ENCODE data around the gene ZNF653. TPM values are rescaled to one million over a fixed set of nuclear protein-coding genes. Genes with fewer than 3 reads are reported as not detected.

Gene ZNF653
- total and polyA plus RNA-seq, 2 donors (not counting 1 experiment from before 2014, with no cell fraction given) = 24.2 to 26.2 TPM

DNA sequence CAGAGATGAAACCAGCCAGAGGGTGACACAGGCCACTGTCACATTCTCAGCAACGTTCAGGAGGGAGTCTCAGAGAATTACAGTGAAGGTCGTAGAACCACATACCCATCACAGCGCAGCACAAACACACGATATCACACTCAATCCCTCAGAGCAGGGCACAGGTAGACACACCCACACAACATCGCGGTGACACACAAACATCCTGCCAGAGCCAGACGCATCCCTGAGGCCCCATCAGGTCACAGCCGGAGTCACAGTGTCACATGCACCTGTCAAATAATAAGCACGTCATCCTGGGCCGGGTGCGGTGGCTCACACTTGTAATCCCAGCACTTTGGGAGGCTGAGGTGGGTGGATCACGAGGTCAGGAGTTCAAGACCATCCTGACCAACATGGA lies 42.2 kb downstream of the ZNF653 start:
- no peak for DNase-seq
- CTCF ChIA-PET = no interaction called here
- no peak overlapping the region for H3K9ac ChIP-seq (ENCODE audit: low read length)
- peaks cover 0 to 4% (median 0%) of the 10 kb centered on the region in 3 donors for H3K9me3 ChIP-seq (ENCODE audit: control extremely low read depth in 1 of 3, control insufficient read depth in 2 of 3, insufficient read depth in 1 of 3, low read length in 2 of 3)
- H4K20me1 ChIP-seq (ENCODE audit: control insufficient read depth, insufficient read depth, low read length, poor library complexity, severe bottlenecking) = no peaks in the 10 kb centered on the region
- no peaks in the 10 kb centered on the region for H3K4me1 Mint-ChIP-seq
- H3K79me2 ChIP-seq (ENCODE audit: control insufficient read depth, insufficient read depth, low read length) = no peaks in the 10 kb centered on the region
- no peak overlapping the region for H3K27ac ChIP-seq (ENCODE audit: low read length in 2 of 2)
- H3K27me3 ChIP-seq (replicated peaks in 1 of 4; ENCODE audit: control extremely low read depth in 1 of 4, control insufficient read depth in 3 of 4, insufficient read depth in 4 of 4, low read length in 3 of 4) = peaks cover 0 to 8% (median 0%) of the 10 kb centered on the region in 4 experiments
- POLR2A ChIA-PET = interaction anchor here (0.7 kb wide), 1 partner anchor 65 kb away, joined by 3 read pairs; the partner anchor contains the start of gene ECSIT
- no peaks in the 10 kb centered on the region for H3K4me1 ChIP-seq (ENCODE audit: control insufficient read depth in 2 of 2, insufficient read depth in 2 of 2, low read length in 2 of 2)
- no peaks in the 10 kb centered on the region for H3K27me3 Mint-ChIP-seq
- no peak for ATAC-seq (ENCODE audit: low read depth)
- intact Hi-C loops (cut with micrococcal nuclease) = no loop called here
- H3K4me3 Mint-ChIP-seq = no peak overlapping the region
- H2AFZ ChIP-seq (ENCODE audit: insufficient read depth, low read depth, low read length, poor library complexity, severe bottlenecking) = no peak overlapping the region
- no peak overlapping the region for H3K4me3 ChIP-seq (ENCODE audit: control extremely low read depth in 1 of 5, extremely low read depth in 1 of 5, insufficient read depth in 1 of 5, low read depth in 2 of 5, low read length in 4 of 5)
- 88% methylated on average over 7 of the region's 12 CpGs for WGBS (ENCODE audit: insufficient coverage)
- H3K27ac Mint-ChIP-seq = no peak overlapping the region
- H3K4me2 ChIP-seq (replicated peaks; ENCODE audit: low read depth, low read length, poor library complexity, severe bottlenecking) = no peak overlapping the region
- no peaks in the 10 kb centered on the region for H3K9me3 Mint-ChIP-seq (ENCODE audit: insufficient read depth)
- no peaks in the 10 kb centered on the region for H3K36me3 ChIP-seq (replicated peaks in 1 of 2; ENCODE audit: control extremely low read depth in 1 of 2, control insufficient read depth in 1 of 2, extremely low read depth in 1 of 2, insufficient read depth in 2 of 2, low read length in 1 of 2)
- TF ChIP-seq, protein P1, sequence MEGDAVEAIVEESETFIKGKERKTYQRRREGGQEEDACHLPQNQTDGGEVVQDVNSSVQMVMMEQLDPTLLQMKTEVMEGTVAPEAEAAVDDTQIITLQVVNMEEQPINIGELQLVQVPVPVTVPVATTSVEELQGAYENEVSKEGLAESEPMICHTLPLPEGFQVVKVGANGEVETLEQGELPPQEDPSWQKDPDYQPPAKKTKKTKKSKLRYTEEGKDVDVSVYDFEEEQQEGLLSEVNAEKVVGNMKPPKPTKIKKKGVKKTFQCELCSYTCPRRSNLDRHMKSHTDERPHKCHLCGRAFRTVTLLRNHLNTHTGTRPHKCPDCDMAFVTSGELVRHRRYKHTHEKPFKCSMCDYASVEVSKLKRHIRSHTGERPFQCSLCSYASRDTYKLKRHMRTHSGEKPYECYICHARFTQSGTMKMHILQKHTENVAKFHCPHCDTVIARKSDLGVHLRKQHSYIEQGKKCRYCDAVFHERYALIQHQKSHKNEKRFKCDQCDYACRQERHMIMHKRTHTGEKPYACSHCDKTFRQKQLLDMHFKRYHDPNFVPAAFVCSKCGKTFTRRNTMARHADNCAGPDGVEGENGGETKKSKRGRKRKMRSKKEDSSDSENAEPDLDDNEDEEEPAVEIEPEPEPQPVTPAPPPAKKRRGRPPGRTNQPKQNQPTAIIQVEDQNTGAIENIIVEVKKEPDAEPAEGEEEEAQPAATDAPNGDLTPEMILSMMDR (IDR thresholded peaks at IDR 0.05) = no peak
- no peak for TF ChIP-seq EZH2 (IDR thresholded peaks at IDR 0.05; ENCODE audit: borderline replicate concordance, insufficient read depth, low read depth, low read length, poor library complexity, severe bottlenecking)

DNA sequence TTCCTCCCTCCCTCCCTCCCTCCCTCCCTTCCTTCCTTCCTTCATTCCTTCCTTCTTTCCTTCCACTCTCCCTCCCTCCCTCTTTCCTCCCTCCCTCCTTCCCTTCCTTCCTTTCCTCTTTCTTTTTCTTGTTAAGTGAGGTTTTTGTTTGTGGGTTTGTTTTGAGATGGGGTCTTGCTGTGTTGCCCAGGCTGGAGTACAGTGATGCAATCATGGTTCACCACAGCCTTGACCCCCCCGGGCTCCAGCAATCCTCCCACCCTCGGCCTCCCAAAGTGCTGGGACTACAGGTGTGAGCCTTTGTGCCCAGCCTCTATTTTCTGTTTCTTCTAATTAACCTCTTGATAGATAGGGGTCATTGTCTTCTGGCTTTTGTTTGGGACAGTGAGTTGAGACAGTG lies 44.2 kb downstream of the ZNF653 start:
- no peak overlapping the region for H3K9ac ChIP-seq (ENCODE audit: low read length)
- Mint-ChIP-seq H3K27ac (no peak overlapping the region), H3K4me1 (no peaks in the 10 kb centered on the region), H3K9me3 (ENCODE audit: insufficient read depth) (no peaks in the 10 kb centered on the region), H3K27me3 (no peaks in the 10 kb centered on the region), H3K4me3 (no peak overlapping the region)
- ChIA-PET POLR2A (no interaction called here), CTCF (interaction anchor here (0.6 kb wide), 1 partner anchor 131 kb away, joined by 3 read pairs; no protein-coding TSS in a partner anchor)
- no CpG with 5 or more reads among the region's 2 CpGs for WGBS (ENCODE audit: insufficient coverage)
- H3K4me1 ChIP-seq (ENCODE audit: control insufficient read depth in 2 of 2, insufficient read depth in 2 of 2, low read length in 2 of 2) = no peaks in the 10 kb centered on the region
- H3K4me2 ChIP-seq (replicated peaks; ENCODE audit: low read depth, low read length, poor library complexity, severe bottlenecking) = no peak overlapping the region
- H3K27ac ChIP-seq (ENCODE audit: low read length in 2 of 2) = no peak overlapping the region
- no peaks in the 10 kb centered on the region for H4K20me1 ChIP-seq (ENCODE audit: control insufficient read depth, insufficient read depth, low read length, poor library complexity, severe bottlenecking)
- no peak for TF ChIP-seq EZH2 (IDR thresholded peaks at IDR 0.05; ENCODE audit: borderline replicate concordance, insufficient read depth, low read depth, low read length, poor library complexity, severe bottlenecking)
- TF ChIP-seq, protein P1 (IDR thresholded peaks at IDR 0.05) = no peak
- H2AFZ ChIP-seq (ENCODE audit: insufficient read depth, low read depth, low read length, poor library complexity, severe bottlenecking) = no peak overlapping the region
- no peak overlapping the region for H3K4me3 ChIP-seq (ENCODE audit: control extremely low read depth in 1 of 5, extremely low read depth in 1 of 5, insufficient read depth in 1 of 5, low read depth in 2 of 5, low read length in 4 of 5)
- intact Hi-C loops (cut with micrococcal nuclease) = no loop called here
- no peaks in the 10 kb centered on the region for H3K79me2 ChIP-seq (ENCODE audit: control insufficient read depth, insufficient read depth, low read length)
- H3K36me3 ChIP-seq (replicated peaks in 1 of 2; ENCODE audit: control extremely low read depth in 1 of 2, control insufficient read depth in 1 of 2, extremely low read depth in 1 of 2, insufficient read depth in 2 of 2, low read length in 1 of 2) = no peaks in the 10 kb centered on the region
- H3K9me3 ChIP-seq (ENCODE audit: control extremely low read depth in 1 of 3, control insufficient read depth in 2 of 3, insufficient read depth in 1 of 3, low read length in 2 of 3) = peaks cover 0 to 4% (median 0%) of the 10 kb centered on the region in 3 donors
- peaks cover 0 to 11% (median 0%) of the 10 kb centered on the region in 4 experiments for H3K27me3 ChIP-seq (replicated peaks in 1 of 4; ENCODE audit: control extremely low read depth in 1 of 4, control insufficient read depth in 3 of 4, insufficient read depth in 4 of 4, low read length in 3 of 4)
- no peak for DNase-seq
- ATAC-seq (ENCODE audit: low read depth) = no peak
